ENCODE results near the gene VAMP1. TPM values are rescaled to one million over a fixed set of nuclear protein-coding genes. Genes with fewer than 3 reads are reported as not detected.

The VAMP1 gene
- polyA plus RNA-seq, 3 donors = 0.84 to 24.6 (median 0.85) TPM

- peaks cover 5 to 11% of the 10 kb centered on the region in 2 donors for H3K36me3 ChIP-seq (replicated peaks in 1 of 2; ENCODE audit: control insufficient read depth in 1 of 2, insufficient read depth in 2 of 2, low read length in 2 of 2)
- H2AFZ ChIP-seq (ENCODE audit: insufficient read depth, low read depth, low read length, poor library complexity, severe bottlenecking) = no peak overlapping the region
- no peak for DNase-seq
- Mint-ChIP-seq H3K9me3 (peaks cover 0 to 2% (median 0%) of the 10 kb centered on the region in 7 donors), H3K27me3 (ENCODE audit: low read depth in 3 of 3) (peaks cover 0 to 8% (median 8%) of the 10 kb centered on the region in 3 donors), H3K36me3 (peaks cover 5 to 6% of the 10 kb centered on the region in 2 donors), H3K4me1 (peaks cover 8% of the 10 kb centered on the region), H3K27ac (no peak overlapping the region), H3K4me3 (no peak overlapping the region)
- no peak overlapping the region for H3K27ac ChIP-seq (ENCODE audit: low read depth in 1 of 2, low read length in 2 of 2)
- no peak overlapping the region for H3K4me3 ChIP-seq (replicated peaks in 1 of 3; ENCODE audit: low read depth in 2 of 3, low read length in 3 of 3)
- no peak overlapping the region for H3K4me2 ChIP-seq (replicated peaks; ENCODE audit: extremely low read depth, low read length, poor library complexity, severe bottlenecking)
- no peaks in the 10 kb centered on the region for H3K27me3 ChIP-seq (ENCODE audit: control insufficient read depth in 2 of 2, insufficient read depth in 2 of 2, low read length in 2 of 2)
- 68% methylated on average over 4 of the region's 4 CpGs for WGBS (ENCODE audit: insufficient coverage)
- H4K20me1 ChIP-seq (ENCODE audit: insufficient read depth, low read length) = peaks cover under 1% of the 10 kb centered on the region
- intact Hi-C loops (cut with micrococcal nuclease) = no loop called here
- peaks cover 9 to 13% of the 10 kb centered on the region in 2 donors for H3K4me1 ChIP-seq (ENCODE audit: control insufficient read depth in 1 of 2, insufficient read depth in 2 of 2, low read length in 2 of 2)
- no peak overlapping the region for H3K9ac ChIP-seq (ENCODE audit: insufficient read depth, low read length, poor library complexity, severe bottlenecking)
- H3K9me3 ChIP-seq (replicated peaks in 1 of 2; ENCODE audit: control insufficient read depth in 1 of 2, insufficient read depth in 1 of 2, low read length in 2 of 2) = no peaks in the 10 kb centered on the region
- H3K79me2 ChIP-seq (ENCODE audit: insufficient read depth, low read length) = peaks cover 15% of the 10 kb centered on the region
- TF ChIP-seq CTCF (IDR thresholded peaks at IDR 0.05) = no peak
Observed at GRCh38 chr12:6489449-6489848, 19.0 kb upstream of the VAMP1 start.

- peaks cover 0 to 2% (median 0%) of the 10 kb centered on the region in 7 donors for H3K9me3 Mint-ChIP-seq
- Histone ChIP-seq H3K4me2 (replicated peaks; ENCODE audit: extremely low read depth, low read length, poor library complexity, severe bottlenecking) (no peak overlapping the region), H4K20me1 (ENCODE audit: insufficient read depth, low read length) (no peaks in the 10 kb centered on the region), H3K4me3 (replicated peaks in 1 of 3; ENCODE audit: low read depth in 2 of 3, low read length in 3 of 3) (no peak overlapping the region), H3K9me3 (replicated peaks in 1 of 2; ENCODE audit: control insufficient read depth in 1 of 2, insufficient read depth in 1 of 2, low read length in 2 of 2) (no peaks in the 10 kb centered on the region), H3K4me1 (ENCODE audit: control insufficient read depth in 1 of 2, insufficient read depth in 2 of 2, low read length in 2 of 2) (peaks cover 6 to 9% of the 10 kb centered on the region in 2 donors), H2AFZ (ENCODE audit: insufficient read depth, low read depth, low read length, poor library complexity, severe bottlenecking) (no peak overlapping the region), H3K79me2 (ENCODE audit: insufficient read depth, low read length) (peaks cover 14% of the 10 kb centered on the region), H3K9ac (ENCODE audit: insufficient read depth, low read length, poor library complexity, severe bottlenecking) (no peak overlapping the region), H3K36me3 (replicated peaks in 1 of 2; ENCODE audit: control insufficient read depth in 1 of 2, insufficient read depth in 2 of 2, low read length in 2 of 2) (peaks cover 5 to 11% of the 10 kb centered on the region in 2 donors), H3K27ac (ENCODE audit: low read depth in 1 of 2, low read length in 2 of 2) (no peak overlapping the region), H3K27me3 (ENCODE audit: control insufficient read depth in 2 of 2, insufficient read depth in 2 of 2, low read length in 2 of 2) (no peaks in the 10 kb centered on the region)
- intact Hi-C loops (cut with micrococcal nuclease) = no loop called here
- WGBS (ENCODE audit: insufficient coverage) = no CpG with 5 or more reads among the region's 1 CpG
- no peak for TF ChIP-seq CTCF (IDR thresholded peaks at IDR 0.05)
- H3K4me1 Mint-ChIP-seq = peaks cover 6% of the 10 kb centered on the region
- H3K27ac Mint-ChIP-seq = no peak overlapping the region
- no peak overlapping the region for H3K4me3 Mint-ChIP-seq
- H3K36me3 Mint-ChIP-seq = peaks cover 5 to 6% of the 10 kb centered on the region in 2 donors
- H3K27me3 Mint-ChIP-seq (ENCODE audit: low read depth in 3 of 3) = peaks cover 0 to 8% (median 7%) of the 10 kb centered on the region in 3 donors
- no peak for DNase-seq
Observed at GRCh38 chr12:6488240-6488639, 17.8 kb upstream of the VAMP1 start.

Data from CD14-positive monocyte (primary cell).